Activated T-cell treated with anti-CD3 and anti-CD28 coated beads, Interleukin-2, amount 50 U/mL, for 4 hours (primary cell): ENCODE results near the gene GHRL. TPM values are rescaled to one million over a fixed set of nuclear protein-coding genes. Genes with fewer than 3 reads are reported as not detected.
"Not testable (repeated sequence)": the region's sequence is repeated elsewhere in the genome, so short reads cannot be mapped to it uniquely, and the experiment has no call there.

Source experiments
- ATAC-seq, 2 donors: fragments of 200-7000 bp; cut with Tn5 transposase; one replicate each; pipeline ENCODE4 v1.10.0; 2021
- DNase-seq: peaks from one replicate; pipeline ENCODE4 v3.0.0-alpha.2; 2020
- H3K27me3 Mint-ChIP-seq: one replicate; pipeline ENCODE4 v1.8.0; 2021; ENCODE audit warnings: low read depth, mixed read lengths
- H3K36me3 Mint-ChIP-seq: one replicate; pipeline ENCODE4 v1.8.0; 2022; ENCODE audit warnings: mixed read lengths; ENCODE audit not compliant: insufficient read depth
- H3K4me1 Mint-ChIP-seq: one replicate; pipeline ENCODE4 v1.8.0; 2021; ENCODE audit warnings: low read depth, mixed read lengths
- H3K4me3 Mint-ChIP-seq: one replicate; pipeline ENCODE4 v1.8.0; 2021; ENCODE audit warnings: mild to moderate bottlenecking, moderate library complexity, mixed read lengths
- H3K9me3 Mint-ChIP-seq: one replicate; pipeline ENCODE4 v1.8.0; 2021; ENCODE audit warnings: mixed read lengths
- total RNA-seq, 3 donors: library from RNA; stranded (reverse); gene quantifications; one replicate each; pipeline ENCODE4 v1.2.1, GENCODE V29; 2021

GHRL gene
- total RNA-seq, 3 donors from 2014 or later = 0.45 to 0.96 (median 0.63) TPM

DNA sequence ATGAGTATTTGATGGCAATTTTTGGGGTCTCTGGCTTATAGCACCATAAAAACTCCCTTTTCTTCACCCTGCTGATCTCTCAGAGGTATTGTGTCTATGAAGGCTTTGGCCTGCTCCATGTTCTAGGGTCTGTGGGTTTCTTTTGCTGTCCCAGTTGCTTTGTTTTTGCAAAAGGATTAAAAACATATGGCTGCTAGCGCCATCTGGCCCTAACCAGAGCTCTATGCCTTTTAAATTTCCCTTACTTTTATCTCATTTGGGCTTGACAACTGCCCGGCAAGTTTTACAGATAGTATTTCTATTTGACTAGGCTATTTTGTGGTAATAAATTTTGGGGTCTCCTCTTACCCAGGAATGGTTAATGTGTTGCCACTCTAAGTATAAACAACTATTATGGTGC lies 6.4 kb upstream of the GHRL start:
- no peaks in the 10 kb centered on the region for H3K27me3 Mint-ChIP-seq
- no peak overlapping the region for H3K4me3 Mint-ChIP-seq
- H3K4me1 Mint-ChIP-seq = peaks cover 13% of the 10 kb centered on the region
- DNase-seq = no peak
- H3K9me3 Mint-ChIP-seq = no peaks in the 10 kb centered on the region
- ATAC-seq = no peak
- H3K36me3 Mint-ChIP-seq = peaks cover 35% of the 10 kb centered on the region

DNA sequence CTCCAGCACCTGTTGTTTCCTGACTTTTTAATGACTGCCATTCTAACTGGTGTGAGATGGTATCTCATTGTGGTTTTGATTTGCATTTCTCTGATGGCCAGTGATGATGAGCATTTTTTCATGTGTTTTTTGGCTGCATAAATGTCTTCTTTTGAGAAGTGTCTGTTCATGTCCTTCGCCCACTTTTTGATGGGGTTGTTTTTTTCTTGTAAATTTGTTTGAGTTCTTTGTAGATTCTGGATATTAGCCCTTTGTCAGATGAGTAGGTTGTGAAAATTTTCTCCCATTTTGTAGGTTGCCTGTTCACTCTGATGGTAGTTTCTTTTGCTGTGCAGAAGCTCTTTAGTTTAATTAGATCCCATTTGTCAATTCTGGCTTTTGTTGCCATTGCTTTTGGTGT lies 5.3 kb upstream of the GHRL start:
- peaks cover 35% of the 10 kb centered on the region for H3K36me3 Mint-ChIP-seq
- not testable (repeated sequence) for H3K27me3 Mint-ChIP-seq, DNase-seq, H3K4me3 Mint-ChIP-seq, H3K9me3 Mint-ChIP-seq, ATAC-seq
- peaks cover 13% of the 10 kb centered on the region for H3K4me1 Mint-ChIP-seq

DNA sequence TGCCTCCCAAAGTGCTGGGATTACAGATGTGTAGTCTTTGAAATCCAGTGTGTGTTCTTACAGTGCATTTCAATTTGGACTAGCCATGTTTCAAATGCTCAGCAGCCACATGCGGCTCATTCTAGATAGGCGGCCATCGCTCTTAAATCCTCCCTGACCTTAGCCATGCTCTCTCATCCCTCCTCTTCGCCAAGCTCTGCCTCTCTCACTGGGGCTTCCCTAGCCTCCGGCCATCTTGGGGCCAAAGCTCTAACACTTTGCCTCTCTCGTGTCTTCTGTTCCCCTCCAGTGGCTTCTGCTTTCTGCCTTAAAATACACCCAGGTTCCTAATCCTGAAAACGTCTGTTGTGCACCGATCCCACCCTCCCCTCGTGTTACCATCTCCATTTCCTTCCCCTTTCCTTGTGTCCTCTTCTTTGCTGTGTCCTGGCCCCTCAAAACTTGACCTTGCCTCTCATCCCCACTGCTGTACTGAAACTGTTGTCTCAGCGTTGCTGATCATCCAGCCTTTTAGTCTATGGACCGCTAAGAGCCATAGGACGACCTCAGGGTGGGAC lies 1.4 kb upstream of the GHRL start:
- ATAC-seq (no peak), DNase-seq (no peak)
- Mint-ChIP-seq H3K27me3 (no peaks in the 10 kb centered on the region), H3K4me1 (peaks cover 12% of the 10 kb centered on the region), H3K4me3 (no peak overlapping the region), H3K9me3 (no peaks in the 10 kb centered on the region), H3K36me3 (peaks cover 30% of the 10 kb centered on the region)

DNA sequence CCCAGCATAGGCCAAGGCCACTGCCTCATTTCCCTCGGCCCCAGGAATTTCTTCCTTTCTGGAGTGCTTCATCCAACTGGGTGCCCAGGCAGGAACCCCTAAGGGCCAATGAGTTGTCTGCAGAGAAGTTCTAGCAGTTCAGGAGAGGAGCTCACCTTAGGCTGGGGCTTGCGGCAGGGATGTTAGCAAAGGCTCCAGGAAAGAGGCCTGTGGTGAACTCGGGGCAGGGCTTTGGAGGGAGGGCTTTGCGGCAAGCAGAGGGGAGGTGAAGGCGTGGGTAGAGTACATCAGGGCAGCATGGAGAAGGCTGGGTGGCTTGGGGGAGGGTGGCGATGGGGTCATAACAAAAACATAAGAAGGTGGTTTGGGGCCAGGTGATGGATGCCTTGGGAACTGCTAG lies 1.1 kb downstream of the GHRL start:
- no peaks in the 10 kb centered on the region for H3K9me3 Mint-ChIP-seq
- H3K36me3 Mint-ChIP-seq = peaks cover 32% of the 10 kb centered on the region
- no peak for ATAC-seq
- H3K27me3 Mint-ChIP-seq = no peaks in the 10 kb centered on the region
- DNase-seq = no peak
- no peak overlapping the region for H3K4me3 Mint-ChIP-seq
- peaks cover 11% of the 10 kb centered on the region for H3K4me1 Mint-ChIP-seq

DNA sequence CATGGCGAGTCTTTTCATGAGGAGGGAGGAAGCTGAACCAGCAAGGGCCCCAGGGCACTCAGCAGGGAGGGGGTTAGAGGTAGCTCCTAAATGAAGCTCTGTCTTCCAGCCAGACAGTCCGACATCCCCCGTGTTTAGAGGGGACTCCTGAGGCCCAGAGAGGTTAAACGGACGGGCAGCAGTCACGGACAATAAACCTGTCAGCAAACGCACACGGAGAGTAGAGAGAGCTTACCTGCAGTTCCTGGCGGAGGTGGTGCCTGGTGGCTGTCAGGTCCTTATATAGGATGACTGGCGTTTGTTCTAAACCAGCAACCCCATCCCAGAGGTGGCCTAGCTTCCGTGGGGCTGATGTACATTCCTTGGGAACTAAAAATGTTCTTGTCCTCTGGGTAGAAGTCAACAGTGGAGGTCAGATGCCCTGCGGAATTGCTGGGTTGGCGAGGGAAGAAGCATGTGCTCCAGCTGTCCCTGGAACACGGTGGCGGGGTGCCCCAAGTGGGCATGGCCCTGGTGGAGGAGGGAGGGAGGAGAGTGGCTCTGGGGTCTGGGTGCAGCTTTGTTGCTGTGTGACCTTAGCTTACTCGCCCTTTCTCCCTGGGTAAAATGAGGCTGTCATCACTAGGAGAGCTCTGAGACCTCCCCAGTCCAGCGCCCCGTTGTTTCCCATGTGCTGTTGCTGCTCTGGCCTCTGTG lies 2.1 kb downstream of the GHRL start:
- H3K9me3 Mint-ChIP-seq = no peaks in the 10 kb centered on the region
- peaks cover 15% of the 10 kb centered on the region for H3K4me1 Mint-ChIP-seq
- no peak for DNase-seq
- no peak overlapping the region for H3K4me3 Mint-ChIP-seq
- H3K36me3 Mint-ChIP-seq = peaks cover 33% of the 10 kb centered on the region
- no peak for ATAC-seq
- no peaks in the 10 kb centered on the region for H3K27me3 Mint-ChIP-seq

DNA sequence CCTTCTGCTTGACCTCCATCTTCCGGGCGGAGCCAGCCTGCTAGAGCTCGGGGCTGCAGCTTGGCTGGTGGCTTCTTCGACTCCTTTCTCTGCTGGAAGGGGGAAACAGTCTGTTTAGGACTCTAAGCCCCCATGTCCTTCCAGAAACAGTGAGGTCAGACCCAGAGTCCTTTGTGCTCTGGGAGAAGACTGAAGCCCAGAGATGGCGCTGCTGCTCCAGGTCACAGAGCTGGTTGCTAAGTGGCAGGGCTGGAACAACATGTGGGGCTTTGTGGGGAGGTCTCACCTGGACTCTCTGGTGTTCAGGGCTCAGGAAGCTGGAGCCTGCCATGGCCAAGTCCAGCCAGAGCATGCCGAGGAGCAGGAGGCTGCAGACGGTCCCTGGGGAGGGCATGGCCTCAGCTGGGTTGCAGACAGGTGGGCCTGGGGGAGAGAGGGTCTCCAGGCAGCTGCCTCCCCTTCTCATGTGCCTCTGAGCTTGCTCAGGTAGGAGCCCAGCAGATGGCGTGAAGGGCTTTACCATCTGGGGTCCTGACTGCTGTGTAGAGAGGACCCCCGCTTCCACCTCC lies 2.9 kb downstream of the GHRL start:
- Mint-ChIP-seq H3K9me3 (no peaks in the 10 kb centered on the region), H3K27me3 (no peaks in the 10 kb centered on the region), H3K36me3 (peaks cover 31% of the 10 kb centered on the region), H3K4me1 (peaks cover 21% of the 10 kb centered on the region), H3K4me3 (no peak overlapping the region)
- DNase-seq (no peak), ATAC-seq (no peak)

DNA sequence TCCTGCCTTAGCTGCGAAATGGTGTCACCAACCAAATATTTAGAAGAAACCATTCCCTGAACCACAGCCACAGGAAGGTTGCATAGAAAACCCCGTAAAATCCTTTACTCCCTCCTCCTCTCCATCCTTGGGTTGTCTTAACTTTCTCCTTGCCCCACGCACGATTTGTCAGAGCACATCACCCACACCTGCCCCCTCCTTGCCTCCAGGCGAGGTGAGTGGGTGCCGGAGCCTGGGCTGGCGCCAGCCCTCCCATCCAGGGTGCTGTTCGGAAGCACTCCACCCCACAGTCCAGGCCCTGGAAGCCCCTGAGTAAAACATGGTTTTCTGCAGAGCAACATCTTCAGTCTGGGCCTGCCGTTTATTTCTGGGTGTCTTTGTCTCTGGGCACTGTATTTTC lies 3.7 kb downstream of the GHRL start:
- Mint-ChIP-seq H3K9me3 (no peaks in the 10 kb centered on the region), H3K4me1 (peaks cover 28% of the 10 kb centered on the region), H3K36me3 (peaks cover 27% of the 10 kb centered on the region), H3K27me3 (no peaks in the 10 kb centered on the region), H3K4me3 (no peak overlapping the region)
- DNase-seq (no peak), ATAC-seq (no peak)

DNA sequence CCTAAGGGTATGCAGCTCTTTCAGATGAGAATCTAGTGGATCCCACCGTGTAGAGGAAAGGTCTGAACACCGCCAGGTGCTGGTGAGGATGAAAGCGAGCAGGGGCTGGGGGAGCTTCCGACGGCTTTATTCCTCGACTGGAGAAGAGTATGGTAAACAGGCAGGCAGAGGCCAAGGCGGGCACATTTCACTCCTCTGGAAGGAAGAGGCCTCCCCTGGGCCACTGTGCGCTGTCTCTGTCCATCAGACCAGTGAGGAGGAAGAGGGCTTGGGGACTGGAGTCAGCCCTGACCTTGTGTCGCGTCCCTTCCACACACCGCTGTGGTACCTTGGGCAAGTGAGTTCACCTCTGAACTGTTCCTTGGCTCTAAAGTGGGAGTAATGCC lies 4.2 kb downstream of the GHRL start:
- Mint-ChIP-seq H3K36me3 (peaks cover 27% of the 10 kb centered on the region), H3K4me3 (no peak overlapping the region)

DNA sequence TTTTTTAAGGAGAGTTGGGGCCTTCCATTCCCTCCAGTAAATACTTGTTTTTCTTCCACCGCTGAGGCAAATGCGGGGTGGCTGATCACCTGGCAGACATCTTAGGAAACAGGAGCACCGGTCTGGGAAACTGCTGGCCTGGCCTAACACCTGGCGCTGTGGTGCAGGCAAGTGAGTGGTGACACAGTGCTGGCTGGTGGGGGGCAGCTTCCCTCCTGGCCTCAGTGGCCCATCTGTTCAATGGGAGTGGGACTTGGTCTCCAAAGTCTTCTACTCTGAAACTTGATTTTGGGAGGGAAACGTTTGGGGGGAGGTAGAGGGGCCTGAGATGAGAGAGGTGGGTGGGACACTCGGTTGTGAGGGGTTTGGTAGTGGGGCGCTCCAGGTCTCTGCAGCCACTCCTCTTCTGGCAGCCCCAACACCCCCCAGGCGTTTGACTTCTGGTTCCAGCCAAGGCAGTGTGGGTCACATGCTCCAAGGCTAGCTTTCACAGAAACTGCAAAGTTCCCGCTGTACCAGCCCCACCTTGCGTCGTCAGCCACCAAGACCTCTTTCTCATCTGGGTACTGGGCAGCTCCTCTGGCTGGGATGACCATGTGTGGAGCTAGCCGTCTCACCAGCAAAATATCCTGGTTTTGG lies 4.7 kb downstream of the GHRL start:
- DNase-seq (no peak), ATAC-seq (no peak)
- Mint-ChIP-seq H3K27me3 (no peaks in the 10 kb centered on the region), H3K4me3 (no peak overlapping the region), H3K4me1 (peaks cover 37% of the 10 kb centered on the region), H3K36me3 (peaks cover 28% of the 10 kb centered on the region), H3K9me3 (no peaks in the 10 kb centered on the region)

More for the DNA sequence above, 4.2 kb downstream of the GHRL start:
- Mint-ChIP-seq H3K27me3 (no peaks in the 10 kb centered on the region), H3K4me1 (peaks cover 33% of the 10 kb centered on the region), H3K9me3 (no peaks in the 10 kb centered on the region)
- DNase-seq (no peak), ATAC-seq (no peak)

DNA sequence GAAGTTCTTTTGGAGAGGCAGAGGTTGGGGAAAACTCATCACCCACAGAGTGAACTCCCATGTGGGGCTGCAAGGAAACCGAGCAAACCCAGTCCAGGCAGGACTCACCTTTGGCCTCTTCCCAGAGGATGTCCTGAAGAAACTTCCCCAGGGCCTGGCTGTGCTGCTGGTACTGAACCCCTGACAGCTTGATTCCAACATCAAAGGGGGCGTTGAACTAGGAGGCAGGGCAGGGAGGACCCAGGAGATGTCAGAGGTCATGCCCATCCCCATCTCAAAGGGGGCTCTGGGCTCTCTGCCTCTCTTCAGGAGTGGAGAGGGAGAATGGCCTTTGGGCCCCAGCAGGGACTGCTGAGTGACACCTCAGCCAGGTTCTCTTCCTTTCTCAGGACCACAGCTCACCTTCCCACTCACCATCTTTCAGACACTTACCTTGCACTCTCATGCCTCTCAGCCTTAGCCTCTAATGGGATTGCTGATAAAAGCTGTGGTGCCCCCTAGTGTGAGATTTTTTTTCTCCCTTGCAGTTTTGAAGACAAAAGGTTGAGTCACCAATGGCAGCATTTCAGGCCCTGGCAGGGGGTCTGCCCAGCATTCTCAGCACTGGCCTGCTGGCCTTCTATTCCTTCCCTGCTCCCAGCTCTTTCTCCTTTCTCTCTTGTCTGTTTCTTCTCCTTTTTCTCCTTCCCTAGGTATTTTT lies 6.0 kb downstream of the GHRL start:
- no peaks in the 10 kb centered on the region for H3K27me3 Mint-ChIP-seq
- peaks cover 22% of the 10 kb centered on the region for H3K36me3 Mint-ChIP-seq
- peak in 1 of 2 donors; percentile 41 for ATAC-seq
- H3K4me3 Mint-ChIP-seq = no peak overlapping the region
- H3K4me1 Mint-ChIP-seq = peaks cover 38% of the 10 kb centered on the region
- no peaks in the 10 kb centered on the region for H3K9me3 Mint-ChIP-seq
- peak; percentile 33 for DNase-seq

DNA sequence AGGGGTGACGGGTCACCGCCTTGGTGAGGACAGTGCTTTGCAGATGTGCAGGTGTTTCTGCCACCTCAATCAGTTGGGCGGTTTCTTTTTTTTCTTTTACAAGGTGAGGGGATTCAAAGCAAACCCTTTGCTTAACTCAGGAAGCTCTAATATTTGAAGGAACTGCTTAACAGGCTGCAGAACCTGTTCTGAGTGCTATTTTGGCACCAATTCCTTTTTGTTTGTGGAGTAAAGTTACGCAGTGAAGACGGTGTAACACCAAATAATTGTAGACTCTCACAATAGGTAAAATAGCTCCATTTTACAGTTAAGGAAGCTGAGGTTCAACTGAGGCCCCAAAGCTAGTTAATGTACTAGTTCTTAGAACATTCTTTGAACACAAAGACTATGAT lies 6.6 kb downstream of the GHRL start:
- no peaks in the 10 kb centered on the region for H3K9me3 Mint-ChIP-seq
- H3K4me3 Mint-ChIP-seq = no peak overlapping the region
- H3K4me1 Mint-ChIP-seq = peaks cover 37% of the 10 kb centered on the region
- DNase-seq (no peak), ATAC-seq (no peak)
- H3K27me3 Mint-ChIP-seq = no peaks in the 10 kb centered on the region
- peaks cover 20% of the 10 kb centered on the region for H3K36me3 Mint-ChIP-seq

DNA sequence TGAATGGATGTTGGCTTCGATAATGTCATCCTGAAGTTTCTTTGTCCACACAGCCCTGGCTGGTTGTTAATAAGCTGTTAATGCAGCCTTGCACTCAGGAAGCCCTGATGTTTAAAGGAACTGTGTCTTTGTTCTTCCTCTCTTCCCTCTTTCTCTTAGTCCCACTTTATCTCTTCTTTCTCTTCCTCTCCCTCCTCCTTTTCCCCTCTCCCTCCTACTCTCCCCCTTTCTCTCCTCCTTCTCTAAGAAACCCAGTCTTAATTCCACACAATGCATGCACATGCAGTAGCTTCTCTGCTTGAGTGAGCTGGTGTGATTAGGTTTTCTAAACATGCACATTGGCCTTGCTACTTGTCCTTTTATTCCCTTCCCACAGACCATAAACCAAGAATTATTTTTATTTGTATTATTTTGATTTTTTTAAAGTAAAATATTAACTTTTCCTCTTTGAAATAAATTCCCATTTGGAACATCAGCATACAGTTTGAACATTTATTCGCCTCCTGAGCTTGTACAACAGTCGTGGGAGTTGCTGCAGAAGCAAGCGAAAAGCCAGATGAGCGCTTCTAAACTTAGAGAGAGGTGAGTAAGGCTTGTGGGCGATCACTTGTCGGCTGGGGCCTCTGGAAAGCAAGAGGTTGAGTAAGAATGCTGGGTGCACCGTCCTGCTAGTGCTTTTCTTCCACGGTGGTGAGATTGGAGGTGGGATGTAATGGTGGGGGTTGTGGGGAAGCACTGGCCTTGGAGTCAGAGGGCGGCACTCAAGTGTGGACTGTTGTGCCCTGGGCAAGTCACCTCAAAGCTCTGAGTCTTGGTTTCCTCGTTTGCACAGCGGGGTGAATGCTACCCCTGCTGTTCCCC lies 7.2 kb downstream of the GHRL start:
- peak; percentile 29 to 34 for ATAC-seq
- no peaks in the 10 kb centered on the region for H3K9me3 Mint-ChIP-seq
- H3K36me3 Mint-ChIP-seq = peaks cover 22% of the 10 kb centered on the region
- H3K27me3 Mint-ChIP-seq = no peaks in the 10 kb centered on the region
- peaks cover 39% of the 10 kb centered on the region for H3K4me1 Mint-ChIP-seq
- DNase-seq = no peak
- no peak overlapping the region for H3K4me3 Mint-ChIP-seq

DNA sequence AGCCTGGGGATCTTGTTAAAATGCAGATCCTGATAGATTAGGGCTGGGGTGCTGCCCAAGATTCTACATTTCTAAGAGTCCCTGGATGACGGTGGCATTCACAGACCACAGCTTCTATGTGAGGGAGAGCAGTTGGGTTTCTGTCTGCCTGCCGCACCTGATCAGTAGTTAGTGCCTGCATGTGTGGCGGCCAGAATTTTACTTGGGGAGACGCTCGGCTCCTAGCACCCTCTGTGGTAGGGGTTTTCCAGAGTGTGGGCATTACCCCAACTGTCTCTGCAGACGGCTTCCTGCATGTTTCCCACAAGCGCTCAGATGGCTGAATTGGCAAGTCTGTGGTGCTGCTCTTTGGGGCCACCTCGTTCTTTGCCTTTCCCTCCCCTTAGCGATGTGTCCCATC lies 8.3 kb downstream of the GHRL start:
- no peaks in the 10 kb centered on the region for H3K9me3 Mint-ChIP-seq
- no peaks in the 10 kb centered on the region for H3K27me3 Mint-ChIP-seq
- H3K4me1 Mint-ChIP-seq = peaks cover 46% of the 10 kb centered on the region
- H3K4me3 Mint-ChIP-seq = no peak overlapping the region
- DNase-seq (peak; percentile 37), ATAC-seq (peak; percentile 55 to 62)
- peaks cover 31% of the 10 kb centered on the region for H3K36me3 Mint-ChIP-seq

DNA sequence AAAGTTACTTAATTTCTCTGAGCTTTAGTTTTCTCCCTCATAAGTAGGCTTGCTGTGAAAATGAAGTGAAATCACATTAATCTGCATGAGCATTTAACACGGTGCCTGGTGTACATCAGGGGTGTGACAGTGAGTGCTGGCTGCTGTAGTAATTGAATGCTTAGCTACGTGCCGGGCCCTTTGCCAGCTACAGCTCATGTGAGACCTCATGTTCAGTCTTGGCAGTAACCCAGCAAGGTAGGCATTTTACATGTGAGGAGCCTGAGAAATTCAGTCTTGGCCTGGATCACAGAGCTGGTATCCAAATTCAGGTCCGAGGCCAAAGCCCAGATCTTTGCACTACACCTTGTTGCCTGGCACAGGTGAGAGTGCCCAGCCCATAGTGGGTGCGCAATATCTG lies 9.1 kb downstream of the GHRL start:
- Mint-ChIP-seq H3K36me3 (peaks cover 35% of the 10 kb centered on the region), H3K4me3 (no peak overlapping the region), H3K4me1 (peaks cover 49% of the 10 kb centered on the region), H3K27me3 (no peaks in the 10 kb centered on the region), H3K9me3 (no peaks in the 10 kb centered on the region)
- no peak for DNase-seq
- ATAC-seq = no peak
